GM12878 (cell line): ENCODE data around the gene AASDH. TPM values are rescaled to one million over a fixed set of nuclear protein-coding genes. Genes with fewer than 3 reads are reported as not detected.

Experiments
- ATAC-seq: fragments of 200-7000 bp; cut with Tn5 transposase; 3 replicates; pipeline ENCODE4 v1.9.1; 2020; ENCODE audit warnings: mild to moderate bottlenecking, moderate library complexity
- BruUV-seq: library from RNA; stranded (reverse); fragments of 400-500 nt; replicated peaks from 2 replicates; lab custom pipeline; 2021; lab: Mats Ljungman, UMichigan
- CTCF ChIA-PET: fragments of 300-600 bp; sonication (Branson Sonifier 250); formaldehyde crosslinking; extraction: SDS; loops from one replicate; lab custom pipeline; 2021; ENCODE audit warnings: inconsistent platforms; lab: Yijun Ruan, JAX
- POLR2A ChIA-PET: fragments of 350-600 bp; formaldehyde crosslinking; extraction: SDS; loops from one replicate; lab custom pipeline; 2021; ENCODE audit warnings: inconsistent platforms; lab: Charles Lee
- RAD21 ChIA-PET: fragments of 300-600 bp; sonication (Branson Sonifier 250); formaldehyde crosslinking; loops from one replicate; lab custom pipeline; 2023; ENCODE audit warnings: antibody characterized with exemption; ENCODE audit not compliant: unreplicated experiment; lab: Charles Lee
- SMC1A ChIA-PET: fragments of 300-600 bp; sonication (Branson Sonifier 250); formaldehyde crosslinking; loops from one replicate; lab custom pipeline; 2023; ENCODE audit not compliant: unreplicated experiment, uncharacterized antibody; lab: Charles Lee
- DNase-seq: peaks from one replicate; pipeline ENCODE4 v3.0.0-alpha.2; 2011; ENCODE audit warnings: low read depth, low spot score
- FAIRE-seq: peaks from 3 replicates; lab custom pipeline; 2011; peaks lifted over from hg19 to GRCh38; lab: Jason Lieb, UNC
- H2AFZ ChIP-seq: 2 replicates; pipeline ENCODE4 v1.6.0; 2011; ENCODE audit warnings: low read depth, low read length, control low read depth; ENCODE audit not compliant: control insufficient read depth
- H3K27ac ChIP-seq: 2 replicates; pipeline ENCODE4 v1.5.1; 2011; ENCODE audit warnings: control low read depth; ENCODE audit not compliant: control insufficient read depth, insufficient read depth
- H3K27me3 ChIP-seq, 2 experiments: replicated peaks in 1 of 2; 2 replicates each; pipeline versions ENCODE4 v1.6.0 to v1.6.1; 2011; ENCODE audit warnings: low read length in 1 of 2; ENCODE audit not compliant: control insufficient read depth in 2 of 2, insufficient read depth in 2 of 2
- H3K36me3 ChIP-seq, 2 experiments: 2 replicates each; pipeline ENCODE4 v1.5.1; 2011; ENCODE audit warnings: low read length in 1 of 2; ENCODE audit not compliant: control insufficient read depth in 2 of 2, insufficient read depth in 2 of 2
- H3K4me1 ChIP-seq: 2 replicates; pipeline ENCODE4 v1.6.1; 2011; ENCODE audit warnings: mild to moderate bottlenecking, low read length, moderate library complexity, mixed read lengths; ENCODE audit not compliant: control insufficient read depth, insufficient read depth
- H3K4me2 ChIP-seq: 2 replicates; pipeline ENCODE4 v1.6.0; 2011; ENCODE audit warnings: control low read depth; ENCODE audit not compliant: control insufficient read depth, insufficient read depth
- H3K4me3 ChIP-seq: fragments of 200-600 bp; sonication (generic); 2 replicates; pipeline ENCODE4 v1.5.1; 2016
- H3K79me2 ChIP-seq: 2 replicates; pipeline ENCODE4 v1.6.0; 2011; ENCODE audit warnings: low read length; ENCODE audit not compliant: control insufficient read depth, insufficient read depth
- H3K9ac ChIP-seq: 2 replicates; pipeline ENCODE4 v1.8.0; 2011; ENCODE audit warnings: low read length, control low read depth, mixed read lengths; ENCODE audit not compliant: control insufficient read depth, insufficient read depth
- H3K9me3 ChIP-seq: replicated peaks from 3 replicates; pipeline ENCODE4 v1.5.1; 2011; ENCODE audit warnings: mild to moderate bottlenecking, low read length; ENCODE audit not compliant: control insufficient read depth, insufficient read depth
- H4K20me1 ChIP-seq: 2 replicates; pipeline ENCODE4 v1.6.0; 2011; ENCODE audit not compliant: control insufficient read depth, insufficient read depth
- ESRRA ChIP-seq: IDR thresholded peaks from 2 replicates; pipeline ENCODE4 v1.6.1; 2012; ENCODE audit warnings: mild to moderate bottlenecking, low read length, improper control_type of control experiment
- MEF2B ChIP-seq: fragments of 450-650 bp; IDR thresholded peaks from 2 replicates; pipeline ENCODE4 v1.6.1; 2018; ENCODE audit warnings: mild to moderate bottlenecking, moderate library complexity; ENCODE audit not compliant: partially characterized antibody, poor library complexity, severe bottlenecking
- PAX5 ChIP-seq: IDR thresholded peaks from 2 replicates; pipeline ENCODE4 v1.6.1; 2011; ENCODE audit warnings: low read depth, low read length, borderline replicate concordance
- ZNF207 ChIP-seq: fragments of 450-650 bp; IDR thresholded peaks from 2 replicates; pipeline ENCODE4 v1.6.1; 2014; ENCODE audit warnings: antibody characterized with exemption, mild to moderate bottlenecking, borderline replicate concordance
- ZZZ3 ChIP-seq: IDR thresholded peaks from 2 replicates; pipeline ENCODE4 v1.6.1; 2011; ENCODE audit warnings: low read depth; ENCODE audit not compliant: control insufficient read depth, insufficient read length
- WGBS: methylation state at CpG from one replicate; pipeline ENCODE4 v1.1.6; 2016; ENCODE audit warnings: low lambda C conversion rate; ENCODE audit not compliant: insufficient replicate concordance, insufficient coverage; ENCODE audit errors: missing lambda C conversion rate; 5-methylcytosine and 5-hydroxymethylcytosine counted together
- in situ Hi-C: fragments of 300-500 bp; cut with MboI; formaldehyde crosslinking; loops from 9 replicates; pipeline ENCODE4 v1.14.3; 2018; ENCODE audit warnings: mixed read lengths
- intact Hi-C: fragments of 100-400 bp; cut with micrococcal nuclease; formaldehyde crosslinking; loops from one replicate; pipeline ENCODE4 v1.14.2; 2022; ENCODE audit not compliant: unreplicated experiment
- polyA plus RNA-seq, 11 experiments: library from polyadenylated mRNA; depleted of rRNA in 4 of 11; unstranded in 6 of 11; stranded (reverse) in 5 of 11; fragments of >200 nt; fragmentation: Nextera tagmentation in 4 of 11; fragmentation: Illumina TruSeq in 1 of 11; extraction: Ambion mirVana in 4 of 11; extraction: Trizol in 1 of 11; gene quantifications; 1 replicate in 1 of 11; 2 replicates in 10 of 11; pipeline versions ENCODE4 v1.2.1 to v1.2.3, GENCODE V29; 2011 to 2016; ENCODE audit warnings: inconsistent platforms in 2 of 11, missing spikeins in 2 of 11, low read depth in 1 of 11
- total RNA-seq, 4 experiments: library from RNA; depleted of rRNA in 3 of 4; stranded (reverse); fragments of >200 nt in 3 of 4; fragmentation: Illumina TruSeq in 1 of 4; extraction: Trizol in 1 of 4; gene quantifications; 2 replicates each; pipeline versions ENCODE4 v1.2.1 to v1.2.3, GENCODE V29; 2013 to 2021
- TF ChIP-seq, protein P1 (sequence below): IDR thresholded peaks from 2 replicates; pipeline ENCODE4 v1.6.1; 2011; ENCODE audit warnings: low read depth, low read length, improper control_type of control experiment, borderline replicate concordance
- TF ChIP-seq, protein P2 (sequence below): fragments of 450-650 bp; IDR thresholded peaks from 2 replicates; pipeline ENCODE4 v1.6.1; 2017; ENCODE audit warnings: mild to moderate bottlenecking, moderate library complexity
- TF ChIP-seq, protein P3 (sequence below), 3 experiments: IDR thresholded peaks in 2 of 3; conservative IDR thresholded peaks in 1 of 3; 2 replicates each; pipeline ENCODE4 v1.5.1; 2011; ENCODE audit warnings: low read depth in 3 of 3, low read length in 3 of 3, mild to moderate bottlenecking in 3 of 3, control low read depth in 2 of 3, moderate library complexity in 2 of 3, inconsistent platforms in 1 of 3, mixed read lengths in 1 of 3; ENCODE audit not compliant: control insufficient read depth in 2 of 3, insufficient read depth in 1 of 3; ENCODE audit errors: extremely low read depth in 1 of 3

AASDH gene
- total and polyA plus RNA-seq, 10 of the 15 experiments (the other 5 are each of a cell fraction or from before 2014, with no cell fraction given) = 7.3 to 19.1 (median 11.3) TPM

DNA sequence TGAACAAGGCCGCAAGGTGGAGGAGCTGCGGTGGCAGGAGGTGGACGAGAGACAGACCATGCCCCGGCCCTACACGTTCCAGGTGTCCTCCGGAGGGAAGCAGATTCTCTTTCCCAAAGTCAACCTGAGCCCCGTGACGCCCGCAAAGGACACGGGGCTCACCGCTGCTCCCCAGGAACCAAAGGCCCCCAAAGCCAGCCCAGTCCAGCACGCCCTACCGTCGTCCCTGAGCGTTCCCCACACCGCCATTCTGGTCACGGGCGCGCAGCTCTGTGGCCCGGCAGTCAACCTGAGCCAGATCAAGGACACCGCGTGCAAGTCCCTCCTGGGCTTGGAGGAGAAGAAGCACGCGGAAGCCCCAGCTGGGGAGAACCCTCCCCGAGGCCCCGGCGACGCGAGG lies 72.2 kb downstream of the AASDH start:
- no TSS peak for BruUV-seq
- in situ Hi-C loops = no loop called here
- Histone ChIP-seq H3K4me3 (no peak overlapping the region), H3K4me1 (no peaks in the 10 kb centered on the region), H3K27me3 (no peaks in the 10 kb centered on the region), H2AFZ (no peak overlapping the region), H3K9ac (no peak overlapping the region), H3K27ac (no peak overlapping the region), H3K79me2 (no peaks in the 10 kb centered on the region), H3K36me3 (no peaks in the 10 kb centered on the region), H3K9me3 (no peaks in the 10 kb centered on the region), H3K4me2 (no peak overlapping the region), H4K20me1 (no peaks in the 10 kb centered on the region)
- POLR2A ChIA-PET = no interaction called here
- no peak for DNase-seq
- 82% methylated on average over 29 of the region's 29 CpGs for WGBS
- intact Hi-C loops = no loop called here
- FAIRE-seq = no peak
- CTCF ChIA-PET = no interaction called here
- SMC1A ChIA-PET = no interaction called here
- TF ChIP-seq MEF2B = no peak
- TF ChIP-seq, protein P1, sequence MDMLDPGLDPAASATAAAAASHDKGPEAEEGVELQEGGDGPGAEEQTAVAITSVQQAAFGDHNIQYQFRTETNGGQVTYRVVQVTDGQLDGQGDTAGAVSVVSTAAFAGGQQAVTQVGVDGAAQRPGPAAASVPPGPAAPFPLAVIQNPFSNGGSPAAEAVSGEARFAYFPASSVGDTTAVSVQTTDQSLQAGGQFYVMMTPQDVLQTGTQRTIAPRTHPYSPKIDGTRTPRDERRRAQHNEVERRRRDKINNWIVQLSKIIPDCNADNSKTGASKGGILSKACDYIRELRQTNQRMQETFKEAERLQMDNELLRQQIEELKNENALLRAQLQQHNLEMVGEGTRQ = no peak
- no peak for TF ChIP-seq ESRRA
- TF ChIP-seq ZNF207 = no peak
- TF ChIP-seq PAX5 = no peak
- TF ChIP-seq, protein P2, sequence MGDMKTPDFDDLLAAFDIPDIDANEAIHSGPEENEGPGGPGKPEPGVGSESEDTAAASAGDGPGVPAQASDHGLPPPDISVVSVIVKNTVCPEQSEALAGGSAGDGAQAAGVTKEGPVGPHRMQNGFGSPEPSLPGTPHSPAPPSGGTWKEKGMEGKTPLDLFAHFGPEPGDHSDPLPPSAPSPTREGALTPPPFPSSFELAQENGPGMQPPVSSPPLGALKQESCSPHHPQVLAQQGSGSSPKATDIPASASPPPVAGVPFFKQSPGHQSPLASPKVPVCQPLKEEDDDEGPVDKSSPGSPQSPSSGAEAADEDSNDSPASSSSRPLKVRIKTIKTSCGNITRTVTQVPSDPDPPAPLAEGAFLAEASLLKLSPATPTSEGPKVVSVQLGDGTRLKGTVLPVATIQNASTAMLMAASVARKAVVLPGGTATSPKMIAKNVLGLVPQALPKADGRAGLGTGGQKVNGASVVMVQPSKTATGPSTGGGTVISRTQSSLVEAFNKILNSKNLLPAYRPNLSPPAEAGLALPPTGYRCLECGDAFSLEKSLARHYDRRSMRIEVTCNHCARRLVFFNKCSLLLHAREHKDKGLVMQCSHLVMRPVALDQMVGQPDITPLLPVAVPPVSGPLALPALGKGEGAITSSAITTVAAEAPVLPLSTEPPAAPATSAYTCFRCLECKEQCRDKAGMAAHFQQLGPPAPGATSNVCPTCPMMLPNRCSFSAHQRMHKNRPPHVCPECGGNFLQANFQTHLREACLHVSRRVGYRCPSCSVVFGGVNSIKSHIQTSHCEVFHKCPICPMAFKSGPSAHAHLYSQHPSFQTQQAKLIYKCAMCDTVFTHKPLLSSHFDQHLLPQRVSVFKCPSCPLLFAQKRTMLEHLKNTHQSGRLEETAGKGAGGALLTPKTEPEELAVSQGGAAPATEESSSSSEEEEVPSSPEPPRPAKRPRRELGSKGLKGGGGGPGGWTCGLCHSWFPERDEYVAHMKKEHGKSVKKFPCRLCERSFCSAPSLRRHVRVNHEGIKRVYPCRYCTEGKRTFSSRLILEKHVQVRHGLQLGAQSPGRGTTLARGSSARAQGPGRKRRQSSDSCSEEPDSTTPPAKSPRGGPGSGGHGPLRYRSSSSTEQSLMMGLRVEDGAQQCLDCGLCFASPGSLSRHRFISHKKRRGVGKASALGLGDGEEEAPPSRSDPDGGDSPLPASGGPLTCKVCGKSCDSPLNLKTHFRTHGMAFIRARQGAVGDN = no peak
- TF ChIP-seq, protein P3, sequence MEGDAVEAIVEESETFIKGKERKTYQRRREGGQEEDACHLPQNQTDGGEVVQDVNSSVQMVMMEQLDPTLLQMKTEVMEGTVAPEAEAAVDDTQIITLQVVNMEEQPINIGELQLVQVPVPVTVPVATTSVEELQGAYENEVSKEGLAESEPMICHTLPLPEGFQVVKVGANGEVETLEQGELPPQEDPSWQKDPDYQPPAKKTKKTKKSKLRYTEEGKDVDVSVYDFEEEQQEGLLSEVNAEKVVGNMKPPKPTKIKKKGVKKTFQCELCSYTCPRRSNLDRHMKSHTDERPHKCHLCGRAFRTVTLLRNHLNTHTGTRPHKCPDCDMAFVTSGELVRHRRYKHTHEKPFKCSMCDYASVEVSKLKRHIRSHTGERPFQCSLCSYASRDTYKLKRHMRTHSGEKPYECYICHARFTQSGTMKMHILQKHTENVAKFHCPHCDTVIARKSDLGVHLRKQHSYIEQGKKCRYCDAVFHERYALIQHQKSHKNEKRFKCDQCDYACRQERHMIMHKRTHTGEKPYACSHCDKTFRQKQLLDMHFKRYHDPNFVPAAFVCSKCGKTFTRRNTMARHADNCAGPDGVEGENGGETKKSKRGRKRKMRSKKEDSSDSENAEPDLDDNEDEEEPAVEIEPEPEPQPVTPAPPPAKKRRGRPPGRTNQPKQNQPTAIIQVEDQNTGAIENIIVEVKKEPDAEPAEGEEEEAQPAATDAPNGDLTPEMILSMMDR (IDR thresholded peaks at IDR 0.05 in 2 of 3, conservative IDR thresholded peaks at IDR 0.05 in 1 of 3; ENCODE audit: control insufficient read depth in 2 of 3, extremely low read depth in 1 of 3, insufficient read depth in 1 of 3, low read depth in 3 of 3, low read length in 3 of 3) = no peak
- no peak for TF ChIP-seq ZZZ3
- RAD21 ChIA-PET = no interaction called here
- ATAC-seq = no peak
